ENCODE data around the gene CARF.
"Not testable (repeated sequence)": the region's sequence is repeated elsewhere in the genome, so short reads cannot be mapped to it uniquely, and the experiment has no call there.

The CARF gene

GRCh38 chr2:202941771-202942170 lies 29.7 kb downstream of the CARF start:
- no peak for DNase-seq

- no peak for DNase-seq
Measured at GRCh38 chr2:202944408-202944807, 32.3 kb downstream of the CARF start.

GRCh38 chr2:202944816-202945215 lies 32.7 kb downstream of the CARF start:
- DNase-seq, result no peak

- DNase-seq, result no peak
Measured at GRCh38 chr2:202945497-202945896, 33.4 kb downstream of the CARF start.

- DNase-seq, result not testable (repeated sequence)
Measured at GRCh38 chr2:202949333-202949732, 37.3 kb downstream of the CARF start.

- no peak for DNase-seq
Measured at GRCh38 chr2:202950592-202950991, 38.5 kb downstream of the CARF start.

- no peak for DNase-seq
Measured at GRCh38 chr2:202960524-202960923, 48.4 kb downstream of the CARF start.

GRCh38 chr2:202963712-202964111 lies 51.6 kb downstream of the CARF start:
- no peak for DNase-seq

GRCh38 chr2:202965810-202966460 lies 53.9 kb downstream of the CARF start:
- DNase-seq, result no peak

- DNase-seq, result not testable (repeated sequence)
Measured at GRCh38 chr2:202969404-202969803, 57.3 kb downstream of the CARF start.

GRCh38 chr2:202976809-202977208 lies 64.7 kb downstream of the CARF start:
- DNase-seq, result no peak

GRCh38 chr2:202982779-202983491 lies 70.9 kb downstream of the CARF start:
- no peak for DNase-seq

- no peak for DNase-seq
Measured at GRCh38 chr2:202989749-202990148, 77.7 kb downstream of the CARF start.

GRCh38 chr2:202990501-202990900 lies 78.4 kb downstream of the CARF start:
- no peak for DNase-seq

GRCh38 chr2:202997113-202997512 lies 85.0 kb downstream of the CARF start:
- DNase-seq, result not testable (repeated sequence)

GRCh38 chr2:203002054-203002821 lies 90.2 kb downstream of the CARF start:
- DNase-seq, result no peak

- no peak for DNase-seq
Measured at GRCh38 chr2:203003716-203004115, 91.6 kb downstream of the CARF start.

GRCh38 chr2:203014456-203015199 lies 102.6 kb downstream of the CARF start, which contains the start of gene NBEAL1:
Gene NBEAL1, plus strand, starts transcription at chr2:203014875. Its CDS starts 1,510 bp downstream, at chr2:203016385.
- DNase-seq, result peak; percentile 99

- DNase-seq, result no peak
Measured at GRCh38 chr2:203016716-203017115, 104.6 kb downstream of the CARF start.

- DNase-seq, result no peak
Measured at GRCh38 chr2:203018181-203018580, 106.1 kb downstream of the CARF start.

GRCh38 chr2:203019142-203019541 lies 107.1 kb downstream of the CARF start:
- no peak for DNase-seq

GRCh38 chr2:203021991-203022390 lies 109.9 kb downstream of the CARF start:
- no peak for DNase-seq

- no peak for DNase-seq
Measured at GRCh38 chr2:203022751-203023150, 110.7 kb downstream of the CARF start.

All from retina (tissue), 1 donor.